HepG2 (cell line): ENCODE results near the gene TOP2A. TPM values are rescaled to one million over a fixed set of nuclear protein-coding genes. Genes with fewer than 3 reads are reported as not detected.

Experiments used
- ATAC-seq: fragments of 200-7000 bp; cut with Tn5 transposase; 3 replicates; pipeline ENCODE4 v1.9.1; 2020; ENCODE audit warnings: mild to moderate bottlenecking, moderate library complexity
- BruUV-seq: library from RNA; stranded (reverse); fragments of 400-500 nt; replicated peaks from 2 replicates; lab custom pipeline; 2021; lab: Mats Ljungman, UMichigan
- CTCF ChIA-PET: fragments of 300-600 bp; formaldehyde crosslinking; extraction: SDS; loops from one replicate; lab custom pipeline; 2021; ENCODE audit warnings: low total read pairs, inconsistent platforms, low intra/inter-chr PET ratio; lab: Yijun Ruan, JAX
- POLR2A ChIA-PET: fragments of 350-600 bp; sonication (Branson Sonifier 250); formaldehyde crosslinking; loops from one replicate; lab custom pipeline; 2020; ENCODE audit warnings: antibody characterized with exemption, inconsistent platforms; lab: Yijun Ruan, JAX
- DNase-seq: peaks from one replicate; pipeline ENCODE4 v3.0.0-alpha.2; 2015; ENCODE audit warnings: low spot score
- FAIRE-seq: peaks from 3 replicates; lab custom pipeline; 2011; peaks lifted over from hg19 to GRCh38; lab: Jason Lieb, UNC
- H2AFZ ChIP-seq: one replicate; pipeline ENCODE4 v1.6.1; 2011; ENCODE audit warnings: low read length, inconsistent platforms
- H3K27ac ChIP-seq: fragments of 300-600 bp; 3 replicates; pipeline ENCODE4 v1.8.0; 2011; ENCODE audit warnings: mixed run types, mild to moderate bottlenecking, mixed read lengths, low read length, inconsistent platforms; ENCODE audit not compliant: insufficient read depth; ENCODE audit errors: extremely low read length
- H3K27me3 ChIP-seq, 2 experiments: fragments of 200-600 bp in 1 of 2; 2 replicates in 1 of 2; 3 replicates in 1 of 2; pipeline versions ENCODE4 v1.6.0 to v1.8.0; 2011; ENCODE audit warnings: low read length in 2 of 2, mild to moderate bottlenecking in 2 of 2, moderate library complexity in 2 of 2, inconsistent platforms in 1 of 2; ENCODE audit not compliant: insufficient read depth in 2 of 2, control insufficient read depth in 1 of 2
- H3K36me3 ChIP-seq, 2 experiments: fragments of 200-600 bp in 1 of 2; replicated peaks in 1 of 2; 2 replicates in 1 of 2; 3 replicates in 1 of 2; pipeline versions ENCODE4 v1.5.1 to v1.8.0; 2011; ENCODE audit warnings: low read length in 2 of 2, inconsistent platforms in 1 of 2; ENCODE audit not compliant: insufficient read depth in 2 of 2, control insufficient read depth in 1 of 2
- H3K4me1 ChIP-seq: 2 replicates; pipeline ENCODE4 v1.5.1; 2012; ENCODE audit warnings: low read length, inconsistent platforms; ENCODE audit not compliant: insufficient read depth
- H3K4me2 ChIP-seq: 2 replicates; pipeline ENCODE4 v1.6.0; 2011; ENCODE audit warnings: low read depth, low read length, inconsistent platforms
- H3K4me3 ChIP-seq, 3 experiments: fragments of 200-600 bp in 1 of 3; sonication (generic), shearing (Covaris generic) in 1 of 3; replicated peaks in 1 of 3; 2 replicates each; pipeline ENCODE4 v1.5.1; 2011 to 2016; ENCODE audit warnings: low read length in 3 of 3, inconsistent platforms in 2 of 3, low read depth in 2 of 3, mild to moderate bottlenecking in 2 of 3, control low read depth in 1 of 3, mixed read lengths in 1 of 3; ENCODE audit not compliant: insufficient read depth in 1 of 3
- H3K79me2 ChIP-seq: one replicate; pipeline ENCODE4 v1.6.1; 2011; ENCODE audit warnings: low read length, inconsistent platforms; ENCODE audit not compliant: insufficient read depth
- H3K9ac ChIP-seq: 2 replicates; pipeline ENCODE4 v1.6.0; 2011; ENCODE audit warnings: mild to moderate bottlenecking, low read depth, low read length, inconsistent platforms; ENCODE audit not compliant: insufficient read depth
- H3K9me3 ChIP-seq: 2 replicates; pipeline ENCODE4 v1.5.1; 2012; ENCODE audit warnings: mild to moderate bottlenecking, low read length
- H4K20me1 ChIP-seq: 2 replicates; pipeline ENCODE4 v1.6.0; 2011; ENCODE audit warnings: inconsistent platforms, mild to moderate bottlenecking, low read length, moderate library complexity; ENCODE audit not compliant: insufficient read depth
- ATF6 ChIP-seq: sonication (generic); formaldehyde crosslinking; conservative IDR thresholded peaks from 2 replicates; pipeline ENCODE4 v1.4.0; 2020; ENCODE audit warnings: missing genetic modification reagents
- DPF2 ChIP-seq: sonication (generic); formaldehyde crosslinking; IDR thresholded peaks from 2 replicates; pipeline ENCODE4 v1.4.0; 2020; ENCODE audit warnings: mild to moderate bottlenecking, low read depth, missing genetic modification reagents, borderline replicate concordance
- FOXC1 ChIP-seq: sonication (generic); formaldehyde crosslinking; IDR thresholded peaks from 2 replicates; pipeline ENCODE4 v1.8.0; 2022; ENCODE audit warnings: mild to moderate bottlenecking, missing genetic modification reagents, borderline replicate concordance
- RXRA ChIP-seq: sonication (generic); formaldehyde crosslinking; IDR thresholded peaks from 2 replicates; pipeline ENCODE4 v1.5.1; 2020; ENCODE audit warnings: missing genetic modification reagents
- SALL2 ChIP-seq: sonication (generic); formaldehyde crosslinking; IDR thresholded peaks from 2 replicates; pipeline ENCODE4 v1.8.1; 2023; ENCODE audit warnings: mild to moderate bottlenecking, missing genetic modification reagents, inconsistent platforms
- SMARCE1 ChIP-seq: fragments of 450-650 bp; IDR thresholded peaks from 2 replicates; pipeline ENCODE4 v1.6.1; 2017; ENCODE audit warnings: borderline replicate concordance
- SRSF1 ChIP-seq: fragments of 200-400 bp; formaldehyde crosslinking; optimal IDR thresholded peaks from 2 replicates; pipeline ENCODE3; 2017; ENCODE audit warnings: mild to moderate bottlenecking, low read depth, low read length, moderate library complexity
- TIGD3 ChIP-seq: sonication (generic); formaldehyde crosslinking; IDR thresholded peaks from 2 replicates; pipeline ENCODE4 v1.5.1; 2020; ENCODE audit warnings: mild to moderate bottlenecking, missing genetic modification reagents, borderline replicate concordance
- ZNF136 ChIP-seq: sonication (generic); formaldehyde crosslinking; IDR thresholded peaks from 2 replicates; pipeline ENCODE4 v1.8.1; 2022; ENCODE audit warnings: low read depth, mild to moderate bottlenecking, moderate library complexity, missing genetic modification reagents
- ZNF24 ChIP-seq: fragments of 450-650 bp; IDR thresholded peaks from 2 replicates; pipeline ENCODE4 v1.6.1; 2017; ENCODE audit warnings: antibody characterized with exemption, mild to moderate bottlenecking
- ZNF432 ChIP-seq: sonication (generic); formaldehyde crosslinking; IDR thresholded peaks from 2 replicates; pipeline ENCODE4 v1.5.0; 2020; ENCODE audit warnings: missing genetic modification reagents, mild to moderate bottlenecking, borderline replicate concordance
- ZXDC ChIP-seq: sonication (generic); formaldehyde crosslinking; IDR thresholded peaks from 2 replicates; pipeline ENCODE4 v1.5.0; 2020; ENCODE audit warnings: mild to moderate bottlenecking, missing genetic modification reagents
- WGBS: methylation state at CpG from one replicate; pipeline ENCODE4 v1.1.6; 2017; ENCODE audit warnings: low lambda C conversion rate; 5-methylcytosine and 5-hydroxymethylcytosine counted together
- in situ Hi-C: cut with HindIII; loops from 2 replicates; pipeline ENCODE4 v1.10.0; 2017; ENCODE audit warnings: low pct_unique_long_range_greater_than_20kb; ENCODE audit not compliant: extremely low pct_ligation_motif_present
- intact Hi-C: fragments of 100-400 bp; cut with micrococcal nuclease; formaldehyde crosslinking; loops from one replicate; pipeline ENCODE4 v1.10.0; 2022; ENCODE audit not compliant: unreplicated experiment
- polyA plus RNA-seq, 8 experiments: library from polyadenylated mRNA; depleted of rRNA in 3 of 8; stranded (reverse) in 7 of 8; unstranded in 1 of 8; fragments of >200 nt; fragmentation: Illumina TruSeq in 4 of 8; extraction: Trizol in 4 of 8; gene quantifications; 2 replicates each; pipeline versions ENCODE4 v1.2.1 to v1.2.3, GENCODE V29; 2011 to 2016; ENCODE audit warnings: low read depth in 4 of 8, missing spikeins in 1 of 8, mixed read lengths in 1 of 8; ENCODE audit not compliant: insufficient read depth in 1 of 8
- total RNA-seq, 5 experiments: library from RNA; depleted of rRNA; stranded (reverse); fragments of >200 nt; fragmentation: Illumina TruSeq; extraction: Trizol; gene quantifications; 2 replicates each; pipeline ENCODE4 v1.2.3, GENCODE V29; 2016; ENCODE audit warnings: low read depth in 1 of 5
- TF ChIP-seq, protein P1 (sequence below): sonication (generic); formaldehyde crosslinking; IDR thresholded peaks from 2 replicates; pipeline ENCODE4 v1.9.0; 2021; ENCODE audit warnings: missing genetic modification reagents, mild to moderate bottlenecking, borderline replicate concordance
- TF ChIP-seq, protein P2 (sequence below): sonication (generic); formaldehyde crosslinking; IDR thresholded peaks from 2 replicates; pipeline ENCODE4 v1.5.0; 2020; ENCODE audit warnings: mild to moderate bottlenecking, missing genetic modification reagents

Gene TOP2A
- total and polyA plus RNA-seq, 2 of the 13 experiments (the other 11 are each of a cell fraction or from before 2014, with no cell fraction given): 108 to 327 TPM

DNA sequence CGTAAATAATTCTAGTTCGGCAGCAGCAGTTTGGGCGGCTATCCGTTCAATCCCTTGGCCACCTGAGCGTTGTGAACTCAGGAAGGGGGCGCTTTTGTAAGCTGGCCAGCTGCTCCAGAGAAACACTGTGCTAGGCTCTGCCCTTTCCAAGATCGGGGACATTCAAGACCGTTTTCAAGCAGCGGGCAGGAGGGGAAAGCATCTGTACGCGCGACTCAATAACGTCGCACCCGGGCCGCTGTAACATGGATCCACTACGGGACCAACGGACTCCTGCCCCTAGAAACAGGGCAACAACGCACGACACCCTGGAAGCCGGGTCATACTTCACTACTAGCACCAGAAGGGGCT is 463 bp downstream of the TOP2A start:
- in situ Hi-C loops: loop anchor here (5.0 kb wide), 1 partner anchor 100 kb away; no protein-coding TSS in a partner anchor
- no peaks in the 10 kb centered on the region for H4K20me1 ChIP-seq
- ChIA-PET POLR2A (interaction anchor here (1.0 to 2.0 kb wide), 11 partner anchors 10 to 1272 kb away, joined by 3 to 16 read pairs (median 6); partner anchors contain the start of gene EIF1), CTCF (interaction anchor here (2.2 kb wide), 1 partner anchor 143 kb away, joined by 6 read pairs; no protein-coding TSS in a partner anchor)
- H3K79me2 ChIP-seq: peaks cover 36% of the 10 kb centered on the region
- H3K4me3 ChIP-seq: peak overlapping the region; percentile 89 to 98 (median 96)
- H3K9me3 ChIP-seq: no peaks in the 10 kb centered on the region
- peaks cover 74% of the 10 kb centered on the region for H3K4me1 ChIP-seq
- peak overlapping the region; percentile 74 for H3K4me2 ChIP-seq
- H2AFZ ChIP-seq: no peak overlapping the region
- ATAC-seq (peak; percentile 20), FAIRE-seq (peak; percentile 37), DNase-seq (peak; percentile 43)
- peak overlapping the region; percentile 82 for H3K27ac ChIP-seq
- H3K36me3 ChIP-seq: peaks cover 0 to 18% of the 10 kb centered on the region in 2 experiments
- H3K27me3 ChIP-seq: no peaks in the 10 kb centered on the region
- peak overlapping the region; percentile 91 for H3K9ac ChIP-seq
- BruUV-seq: TSS peak; percentile 80
- intact Hi-C loops: loop anchor here (2.0 to 5.0 kb wide), 2 partner anchors 100 to 115 kb away; no protein-coding TSS in a partner anchor
- 0% methylated on average over 15 of the region's 21 CpGs for WGBS
- TF ChIP-seq, protein P1, sequence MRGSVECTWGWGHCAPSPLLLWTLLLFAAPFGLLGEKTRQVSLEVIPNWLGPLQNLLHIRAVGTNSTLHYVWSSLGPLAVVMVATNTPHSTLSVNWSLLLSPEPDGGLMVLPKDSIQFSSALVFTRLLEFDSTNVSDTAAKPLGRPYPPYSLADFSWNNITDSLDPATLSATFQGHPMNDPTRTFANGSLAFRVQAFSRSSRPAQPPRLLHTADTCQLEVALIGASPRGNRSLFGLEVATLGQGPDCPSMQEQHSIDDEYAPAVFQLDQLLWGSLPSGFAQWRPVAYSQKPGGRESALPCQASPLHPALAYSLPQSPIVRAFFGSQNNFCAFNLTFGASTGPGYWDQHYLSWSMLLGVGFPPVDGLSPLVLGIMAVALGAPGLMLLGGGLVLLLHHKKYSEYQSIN: no peak
- TF ChIP-seq ZNF136 (CRISPR knock-in tag) (no peak), DPF2 (no peak), ZNF24 (no peak), FOXC1 (CRISPR knock-in tag) (peak; percentile 70; the same call in 1 of the 2 replicates), ZNF432 (CRISPR knock-in tag) (no peak), SALL2 (CRISPR knock-in tag) (no peak), RXRA (CRISPR knock-in tag) (no peak; the same call in 1 of the 2 replicates), SMARCE1 (no peak), ATF6 (CRISPR knock-in tag) (no peak), SRSF1 (no peak), TIGD3 (CRISPR knock-in tag) (no peak; the same call in 1 of the 2 replicates), ZXDC (CRISPR knock-in tag) (0 out of 2 replicates have a peak, but pooled peaks have one; percentile 44)
- TF ChIP-seq, protein P2, sequence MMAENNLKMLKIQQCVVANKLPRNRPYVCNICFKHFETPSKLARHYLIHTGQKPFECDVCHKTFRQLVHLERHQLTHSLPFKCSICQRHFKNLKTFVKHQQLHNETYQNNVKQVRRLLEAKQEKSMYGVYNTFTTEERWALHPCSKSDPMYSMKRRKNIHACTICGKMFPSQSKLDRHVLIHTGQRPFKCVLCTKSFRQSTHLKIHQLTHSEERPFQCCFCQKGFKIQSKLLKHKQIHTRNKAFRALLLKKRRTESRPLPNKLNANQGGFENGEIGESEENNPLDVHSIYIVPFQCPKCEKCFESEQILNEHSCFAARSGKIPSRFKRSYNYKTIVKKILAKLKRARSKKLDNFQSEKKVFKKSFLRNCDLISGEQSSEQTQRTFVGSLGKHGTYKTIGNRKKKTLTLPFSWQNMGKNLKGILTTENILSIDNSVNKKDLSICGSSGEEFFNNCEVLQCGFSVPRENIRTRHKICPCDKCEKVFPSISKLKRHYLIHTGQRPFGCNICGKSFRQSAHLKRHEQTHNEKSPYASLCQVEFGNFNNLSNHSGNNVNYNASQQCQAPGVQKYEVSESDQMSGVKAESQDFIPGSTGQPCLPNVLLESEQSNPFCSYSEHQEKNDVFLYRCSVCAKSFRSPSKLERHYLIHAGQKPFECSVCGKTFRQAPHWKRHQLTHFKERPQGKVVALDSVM: no peak; the same call in 1 of the 2 replicates
